Ecto neural progenitor cell (in vitro differentiated cells): ENCODE results near the gene TTC28.
"Not testable (repeated sequence)": the region's sequence is repeated elsewhere in the genome, so short reads cannot be mapped to it uniquely, and the experiment has no call there.

Source experiments
- DNase-seq: peaks from one replicate; pipeline ENCODE4 v3.0.0-alpha.2; 2018; ENCODE audit warnings: low spot score

Gene TTC28

DNA sequence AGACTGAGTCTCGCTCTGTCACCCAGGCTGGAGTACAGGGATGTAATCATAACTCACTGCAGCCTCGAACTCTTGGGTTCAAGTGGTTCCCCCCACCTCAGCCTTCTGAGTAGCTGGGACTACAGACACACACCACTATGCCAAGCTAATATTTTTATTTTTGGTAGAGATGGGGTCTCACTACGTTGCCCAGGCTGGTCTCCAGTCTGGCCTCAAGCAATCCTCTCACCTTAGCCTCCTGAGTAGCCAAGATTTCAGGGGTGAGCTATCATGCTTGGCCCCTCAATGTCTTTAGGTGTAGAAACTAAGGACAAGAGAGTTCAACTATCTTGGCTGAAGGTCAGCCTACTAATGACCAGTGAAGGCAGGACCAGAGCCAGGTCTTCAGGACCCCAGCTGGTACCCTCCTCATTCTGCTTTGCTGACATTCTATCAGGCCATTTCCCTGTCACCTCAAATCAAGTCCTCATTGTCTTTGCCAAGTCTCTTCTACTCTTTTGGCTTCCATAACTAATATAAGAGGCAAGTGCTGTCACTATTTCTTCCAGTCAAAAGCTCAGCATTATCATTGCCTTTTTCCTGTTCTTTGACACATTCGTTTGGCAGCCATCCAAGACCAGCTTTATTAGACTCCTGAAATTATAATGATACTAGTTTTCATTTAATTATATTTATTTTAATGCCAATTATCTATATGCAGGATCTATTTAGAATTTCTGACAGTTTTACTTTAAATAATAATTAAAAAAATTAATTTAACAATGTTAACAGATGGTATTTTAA is 496.4 kb downstream of the TTC28 start:
- DNase-seq = no peak

DNA sequence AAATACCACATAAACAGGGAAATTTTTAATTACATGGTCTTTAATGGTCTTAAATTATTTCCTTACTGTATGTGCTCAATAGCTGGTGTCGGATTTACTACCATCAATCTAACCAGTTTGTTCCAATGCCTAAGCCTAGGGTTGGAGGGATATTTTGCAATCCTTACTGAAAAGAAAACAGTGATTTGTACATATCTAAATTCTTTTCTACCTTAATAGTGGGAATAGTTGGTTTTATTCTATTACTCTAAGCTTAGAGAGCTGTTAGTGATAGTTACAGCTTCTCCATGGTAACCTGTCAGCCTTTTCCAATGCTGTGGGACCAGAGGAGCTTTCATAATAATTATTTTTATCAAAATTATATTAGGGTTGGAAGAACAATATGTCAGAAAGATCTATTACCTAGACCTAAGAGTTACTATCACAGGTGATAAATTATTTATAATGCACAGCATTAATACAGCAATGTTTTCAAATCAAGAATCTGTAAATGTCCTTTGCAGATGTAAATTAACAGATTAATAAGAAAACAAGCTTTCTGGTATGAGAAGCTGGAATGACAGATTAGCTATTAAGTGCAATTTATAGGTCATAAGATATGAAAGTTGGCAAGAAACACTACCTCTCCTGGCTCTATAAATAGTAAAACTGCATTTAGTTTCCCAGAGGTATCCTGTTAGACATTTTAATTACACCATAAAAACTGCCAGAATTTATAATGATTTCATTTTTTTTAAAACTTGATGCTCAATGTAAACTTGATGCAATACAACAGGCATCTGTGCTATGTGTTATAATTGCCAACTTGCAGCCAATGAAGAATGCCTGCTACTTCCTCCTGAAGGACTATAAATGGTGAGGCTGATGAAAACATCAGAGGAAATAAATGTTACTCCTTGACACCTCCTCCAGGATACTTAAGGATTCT is 498.6 kb downstream of the TTC28 start:
- DNase-seq = no peak

DNA sequence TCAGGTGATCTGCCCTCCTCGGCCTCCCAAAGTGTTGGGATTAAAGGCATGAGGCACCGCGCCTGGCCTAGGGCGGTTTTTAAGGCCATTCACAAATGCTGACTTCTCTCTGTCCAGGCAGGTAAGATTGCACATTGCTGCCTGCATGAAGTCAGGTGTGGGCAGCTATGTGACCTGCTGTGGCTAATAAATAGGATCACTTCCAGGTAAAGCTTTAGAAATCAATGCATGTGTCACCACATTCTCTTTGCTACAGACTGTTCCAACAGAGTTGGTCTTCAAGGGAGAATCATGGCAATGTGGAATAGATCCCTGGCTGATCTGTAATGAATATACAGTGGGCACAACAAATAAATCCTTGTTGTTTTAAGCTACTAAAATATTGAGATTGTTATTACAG is 500.2 kb downstream of the TTC28 start:
- no peak for DNase-seq

DNA sequence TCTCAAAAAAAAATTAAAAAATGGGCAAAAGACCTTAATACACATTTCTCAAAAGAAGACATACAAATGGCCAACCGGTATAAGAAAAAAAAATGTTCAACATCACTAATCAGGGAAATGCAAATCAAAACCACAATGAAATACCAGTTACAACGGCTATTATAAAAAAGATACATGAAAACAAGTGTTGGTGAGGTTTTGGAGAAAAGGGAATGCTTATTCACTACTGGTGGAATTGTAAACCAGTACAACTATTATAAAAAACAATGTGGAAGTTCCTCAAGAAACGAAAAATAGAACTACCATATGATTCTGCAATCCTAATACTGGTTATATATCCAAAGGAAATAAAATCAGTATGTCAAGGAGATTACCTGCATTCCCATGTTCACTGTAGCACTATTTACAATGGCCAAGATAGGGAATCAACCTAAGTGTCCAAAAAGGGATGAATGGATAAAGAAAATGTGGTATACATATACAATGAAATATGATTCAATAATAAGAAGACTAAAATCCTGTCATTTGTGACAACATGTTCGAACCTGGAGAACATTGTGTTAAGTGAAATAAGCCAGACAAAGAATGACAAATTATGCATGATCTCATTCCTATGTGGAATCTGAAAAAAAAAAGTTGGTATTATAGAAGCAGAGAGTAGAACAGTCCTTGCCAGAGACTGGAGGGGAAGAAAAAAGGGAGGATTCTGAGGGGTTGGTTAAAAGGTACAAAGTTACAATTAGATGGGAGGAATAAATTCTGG is 503.7 kb downstream of the TTC28 start:
- no peak for DNase-seq

DNA sequence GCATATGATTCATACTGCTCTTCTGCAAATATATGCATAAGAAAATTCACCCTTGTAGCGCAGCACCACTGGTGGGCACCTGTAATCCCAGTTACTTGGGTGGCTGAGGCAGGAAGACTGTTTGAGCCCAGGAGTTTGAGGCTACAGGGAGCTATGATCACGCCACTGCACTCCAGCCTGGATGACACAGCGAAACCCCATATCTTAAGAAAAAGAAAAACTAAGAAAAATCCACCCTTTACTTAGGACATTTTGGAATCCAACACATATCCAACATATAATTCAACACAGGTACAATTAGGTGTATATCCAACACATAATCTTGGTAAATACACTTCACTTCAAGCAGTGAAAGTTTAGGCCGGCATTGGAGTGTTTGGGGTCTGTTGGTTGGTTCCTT is 505.1 kb downstream of the TTC28 start:
- no peak for DNase-seq

DNA sequence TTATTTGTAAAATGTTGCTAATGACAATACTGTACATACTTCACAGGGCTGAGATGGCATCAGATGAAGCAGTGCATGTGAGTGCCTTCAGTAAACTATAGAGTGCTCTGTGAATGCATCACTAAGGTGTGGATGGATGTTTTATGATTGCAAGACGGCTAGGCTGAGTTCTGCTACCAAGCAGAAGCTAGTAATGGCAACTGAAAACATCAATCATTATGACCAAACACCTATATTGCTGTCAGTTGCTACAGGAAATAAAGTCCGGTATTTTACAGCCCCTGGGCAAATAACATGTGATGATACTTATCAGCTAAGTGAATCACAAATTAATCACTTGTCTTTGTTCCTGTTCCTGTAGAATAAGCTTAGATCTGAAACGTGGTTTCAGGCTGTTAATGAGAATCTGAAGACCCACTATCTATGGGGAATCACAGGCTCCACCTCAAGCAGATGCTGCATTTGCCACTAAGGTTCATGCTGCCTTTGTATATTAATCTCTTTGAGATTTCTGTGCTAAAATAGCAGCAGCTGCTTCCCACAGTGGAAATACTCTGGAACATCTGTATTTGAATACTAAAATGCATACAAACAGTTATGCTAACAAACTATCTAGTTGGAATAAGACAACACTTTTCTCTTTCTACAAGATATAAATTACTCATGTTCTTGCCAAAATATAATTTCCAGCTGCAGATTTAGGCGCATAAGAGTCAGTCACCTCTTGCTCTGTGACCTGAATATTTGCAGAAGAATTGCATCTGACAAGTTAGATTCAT is 506.6 kb downstream of the TTC28 start:
- no peak for DNase-seq

DNA sequence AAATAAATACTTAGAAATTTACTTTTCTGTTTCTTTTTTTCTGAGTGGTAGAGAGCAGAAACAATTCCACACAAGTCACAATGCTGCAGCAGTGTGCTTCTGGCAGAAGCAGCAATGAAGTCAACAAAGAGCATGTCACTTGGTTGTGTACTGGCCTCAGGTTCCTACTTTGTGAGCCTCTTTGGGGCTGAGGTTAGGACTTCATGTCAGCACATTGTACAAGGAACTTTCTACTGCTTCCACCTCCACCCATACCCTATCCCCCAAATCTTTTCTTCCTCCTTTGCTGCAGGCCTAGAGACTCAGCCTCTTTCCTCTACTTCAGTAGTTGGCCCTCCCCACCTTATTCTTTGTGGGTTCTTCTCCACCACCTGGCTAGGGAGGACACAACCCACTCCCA is 507.9 kb downstream of the TTC28 start:
- no peak for DNase-seq

DNA sequence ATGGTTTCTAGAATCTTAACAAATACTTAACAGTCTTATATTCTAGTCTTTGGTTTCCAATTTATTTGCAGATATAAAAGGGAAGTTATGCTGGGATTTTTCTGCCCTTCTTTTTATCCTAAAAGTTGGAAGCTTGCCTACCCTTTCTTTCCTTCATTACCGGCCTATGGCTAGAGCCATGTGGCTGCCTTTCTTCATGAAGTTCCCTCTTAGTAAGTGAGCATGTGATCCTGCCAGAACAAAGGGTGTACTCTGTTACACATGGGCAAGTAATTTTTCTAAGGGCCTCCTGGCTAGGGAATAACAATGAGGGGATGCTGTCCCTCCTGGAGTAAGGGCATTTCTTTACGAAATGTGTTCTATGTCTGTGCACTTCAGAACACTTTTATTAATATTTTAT is 508.5 kb downstream of the TTC28 start:
- DNase-seq = no peak

DNA sequence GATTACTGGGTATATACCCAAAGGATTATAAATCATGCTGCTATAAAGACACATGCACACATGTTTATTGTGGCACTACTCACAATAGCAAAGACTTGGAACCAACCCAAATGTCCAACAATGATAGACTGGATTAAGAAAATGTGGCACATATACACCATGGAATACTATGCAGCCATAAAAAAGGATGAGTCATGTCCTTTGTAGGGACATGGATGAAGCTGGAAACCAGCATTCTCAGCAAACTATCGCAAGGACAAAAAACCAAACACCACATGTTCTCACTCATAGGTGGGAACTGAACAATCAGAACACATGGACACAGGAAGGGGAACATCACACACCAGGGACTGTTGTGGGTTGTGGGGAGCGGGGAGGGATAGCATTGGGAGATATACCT is 510.3 kb downstream of the TTC28 start:
- not testable (repeated sequence) for DNase-seq

DNA sequence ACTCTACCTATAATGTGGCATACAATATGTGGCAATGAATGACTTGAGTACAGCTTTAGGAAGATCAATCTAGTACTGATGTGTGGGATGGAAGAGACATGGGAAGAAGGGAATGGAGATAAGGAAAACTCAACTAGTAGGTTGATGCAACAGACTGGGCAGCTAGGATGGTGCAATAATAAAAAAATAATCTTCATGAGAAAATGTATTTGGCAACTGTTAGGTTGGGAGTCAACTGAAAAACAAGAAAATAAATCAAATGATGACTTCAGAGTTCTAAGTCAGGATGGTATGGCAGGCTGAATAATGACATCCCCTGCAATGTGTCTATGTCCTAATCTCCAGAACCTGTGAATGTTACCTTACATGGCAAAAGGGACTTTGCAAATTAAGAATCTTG is 523.8 kb downstream of the TTC28 start:
- DNase-seq = no peak

DNA sequence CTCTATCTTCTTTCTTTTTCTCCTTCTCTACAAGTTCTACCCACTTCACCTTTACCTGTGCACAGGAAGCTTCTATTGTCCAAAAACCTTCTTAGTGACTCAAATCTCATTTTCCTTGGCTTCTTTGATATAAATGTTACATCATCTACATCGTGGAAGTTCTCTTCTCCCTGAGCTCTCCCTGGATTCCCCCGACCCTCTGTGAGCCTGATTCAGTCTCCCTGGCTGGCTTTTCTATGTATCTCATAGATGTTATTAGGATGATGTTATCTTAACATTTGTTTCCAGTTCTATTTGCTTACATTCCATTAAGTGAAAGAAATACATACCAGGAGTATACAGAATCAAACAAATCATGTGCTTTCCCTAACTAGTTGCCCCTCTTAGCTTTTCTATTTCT is 524.8 kb downstream of the TTC28 start:
- DNase-seq = no peak

DNA sequence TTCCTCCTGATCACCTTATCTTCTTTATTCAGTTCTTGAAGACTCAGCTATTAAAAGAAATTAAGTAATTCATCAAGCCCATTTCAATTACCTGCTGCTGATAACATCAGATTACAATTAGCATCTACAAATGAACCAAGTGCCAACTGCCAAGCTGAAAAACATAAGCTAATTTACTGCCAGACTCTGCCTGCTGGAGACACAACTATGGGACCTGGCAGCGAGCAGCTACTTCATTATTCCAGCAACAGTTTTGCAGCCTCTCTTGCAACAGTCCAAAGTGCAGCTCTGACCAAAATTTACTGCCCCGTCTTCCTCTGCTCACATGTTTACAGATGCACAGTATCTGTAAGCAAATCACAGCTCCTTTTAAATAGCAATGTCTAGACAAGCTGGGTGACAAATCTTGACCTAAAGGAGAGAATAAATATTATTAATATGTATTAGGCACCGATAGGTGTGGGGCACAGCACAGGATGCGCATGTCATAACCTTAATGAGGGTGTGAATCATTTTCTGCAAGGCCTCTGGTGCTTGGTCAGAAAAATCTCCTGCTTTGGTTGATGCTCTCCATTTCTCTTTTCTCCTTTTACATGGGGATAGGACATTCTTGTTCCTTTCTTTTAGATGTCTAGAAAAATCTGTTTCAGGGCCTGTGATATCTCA is 528.4 kb downstream of the TTC28 start:
- no peak for DNase-seq

DNA sequence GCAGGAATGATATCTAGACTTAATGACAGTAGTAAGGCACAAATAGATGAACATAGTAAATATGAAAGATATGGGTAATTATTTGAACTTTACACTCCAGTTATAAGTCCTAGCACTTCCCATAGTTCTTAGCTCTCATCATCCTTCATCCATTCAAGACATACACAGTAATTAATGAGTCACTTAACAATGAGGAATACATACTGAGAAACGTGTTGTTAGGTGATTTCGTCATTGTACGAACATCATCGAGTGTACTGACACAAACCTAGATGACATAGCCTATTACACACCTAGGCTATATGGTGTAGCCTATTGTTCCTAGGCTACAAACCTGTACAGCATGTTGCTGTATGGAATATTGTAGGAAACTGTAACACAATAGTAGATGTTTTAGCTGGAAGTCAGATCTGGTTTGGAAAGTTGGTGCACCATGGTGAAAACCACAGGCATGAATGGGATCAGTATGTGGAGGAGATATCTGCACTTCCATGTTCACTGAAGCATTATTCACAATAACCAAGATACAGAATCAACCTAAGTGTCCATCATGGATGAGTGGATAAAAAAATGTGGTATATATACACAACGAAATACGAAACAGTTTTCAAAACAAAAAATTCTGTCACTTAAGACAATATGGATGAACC is 530.7 kb downstream of the TTC28 start:
- DNase-seq = no peak

DNA sequence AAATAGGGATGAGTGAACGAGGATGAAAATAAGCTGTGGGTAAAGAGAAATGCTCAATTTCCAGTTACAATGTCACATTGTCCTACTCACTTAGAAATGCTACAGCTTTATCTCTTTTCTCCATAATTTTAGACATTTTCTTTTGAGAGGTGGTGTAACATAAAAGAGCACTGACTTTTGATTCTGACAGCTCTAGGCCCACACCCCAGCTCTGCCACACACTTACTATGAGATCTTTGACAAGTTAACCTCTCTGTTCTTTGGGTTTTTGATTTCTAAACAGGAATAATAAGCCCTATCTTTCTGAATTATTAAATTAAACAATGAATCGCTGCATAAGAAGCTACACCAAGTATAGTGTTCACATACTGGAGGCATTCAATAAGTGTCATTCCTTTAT is 532.2 kb downstream of the TTC28 start:
- DNase-seq = no peak

DNA sequence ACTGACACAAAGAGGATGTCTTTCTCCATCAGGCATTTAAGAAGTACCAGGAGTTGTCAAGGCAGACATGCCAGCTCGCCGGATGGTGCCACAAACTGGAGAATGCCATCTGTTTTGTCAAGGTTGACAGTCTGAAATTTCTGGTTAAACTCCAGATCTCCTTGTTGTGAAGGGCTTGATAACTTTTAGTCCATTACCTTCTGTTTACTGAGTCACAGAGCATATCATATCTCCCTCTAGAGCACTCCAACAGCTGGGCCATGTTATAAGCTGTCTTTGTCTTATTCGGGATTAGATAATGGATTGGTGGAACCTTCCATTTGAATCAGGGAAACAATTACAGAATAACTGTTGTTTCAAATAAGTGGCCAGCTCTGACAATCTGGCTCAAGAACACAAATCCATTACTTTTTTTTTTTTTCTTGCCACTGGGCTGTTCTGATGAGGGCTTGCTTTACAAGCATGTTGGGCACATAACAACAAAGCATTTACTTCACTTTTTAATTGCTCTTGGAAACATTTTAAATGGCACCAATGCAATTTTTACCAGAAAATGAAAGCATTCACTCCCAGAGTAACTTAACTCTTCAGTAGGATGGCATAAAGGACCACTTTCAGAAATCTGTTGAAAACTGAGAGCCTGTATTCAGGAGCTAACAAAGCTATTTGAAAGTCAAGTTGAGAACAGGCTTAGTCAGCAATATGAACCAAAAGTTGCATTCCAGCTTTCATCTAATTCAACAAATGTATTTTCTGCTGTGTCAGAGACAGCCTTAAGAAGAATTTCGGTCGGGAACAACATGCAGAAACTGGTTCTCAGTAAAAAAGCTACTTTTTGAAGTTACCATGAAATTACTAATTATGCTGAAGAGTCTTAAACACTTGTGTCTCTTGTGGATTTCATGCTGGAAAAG is 533.0 kb downstream of the TTC28 start:
- no peak for DNase-seq

DNA sequence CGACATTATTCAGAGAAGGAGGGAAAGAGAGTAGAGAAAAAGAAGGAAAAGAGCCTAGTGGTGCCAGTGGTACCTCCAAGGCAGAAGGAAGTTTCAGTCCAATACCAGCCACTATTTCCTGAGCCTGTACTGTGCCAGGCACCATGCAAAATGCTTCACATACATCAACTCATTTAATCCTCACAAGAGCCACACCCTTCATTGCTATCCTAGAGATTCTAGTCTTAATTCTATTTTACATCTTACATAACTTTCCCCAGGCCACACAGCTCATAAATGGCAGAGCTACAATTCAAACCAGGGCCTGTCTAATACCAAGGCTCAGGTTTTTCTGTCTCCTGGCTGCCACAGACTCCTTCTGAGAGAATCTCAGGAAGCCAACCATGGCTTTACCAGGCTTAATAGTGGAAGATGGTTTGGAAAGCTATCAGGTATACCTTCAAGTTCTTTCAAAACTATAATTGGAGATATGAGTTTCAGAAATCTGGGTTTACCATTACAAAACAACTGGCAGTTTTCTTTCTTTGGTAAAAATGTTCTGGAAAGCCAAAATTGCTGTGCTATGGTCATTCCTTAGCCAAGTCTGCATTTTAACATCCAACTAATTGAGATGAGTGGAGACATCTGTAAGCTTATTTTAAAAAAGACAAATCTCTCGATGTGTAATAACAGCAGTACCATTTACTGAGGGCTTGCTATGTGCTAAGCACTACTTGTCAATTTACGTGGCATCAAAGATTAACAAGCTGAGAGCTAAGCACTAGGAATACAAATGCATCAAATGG is 535.5 kb downstream of the TTC28 start:
- DNase-seq = no peak

DNA sequence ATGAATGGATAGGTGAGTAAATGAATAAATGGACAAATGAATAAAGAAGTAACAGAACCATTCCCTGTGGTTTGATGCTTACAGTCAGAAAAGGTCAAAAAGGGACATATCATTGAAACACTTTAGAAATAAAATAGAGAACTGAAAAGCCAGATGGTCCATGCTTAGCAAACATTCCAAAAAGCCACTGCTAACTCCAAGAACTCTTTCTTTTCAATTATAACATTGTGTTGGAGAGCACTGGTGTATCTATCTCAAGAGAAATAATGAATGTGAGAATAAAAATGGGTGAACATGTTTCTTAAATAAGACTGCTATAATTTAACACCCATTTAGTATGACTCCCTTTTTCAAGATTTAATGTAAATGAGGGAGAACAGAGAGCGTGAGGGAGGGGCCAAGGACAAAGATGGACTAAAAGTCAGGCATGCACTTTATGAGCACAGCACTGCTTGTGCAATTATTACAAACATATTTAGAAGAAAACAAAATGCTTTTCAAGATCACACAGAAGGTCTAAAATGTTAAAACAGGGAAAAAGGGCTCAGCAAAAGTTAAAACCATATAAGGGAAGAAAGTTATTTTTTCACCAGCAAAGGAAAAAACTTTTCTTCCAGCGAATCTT is 536.3 kb downstream of the TTC28 start:
- no peak for DNase-seq

DNA sequence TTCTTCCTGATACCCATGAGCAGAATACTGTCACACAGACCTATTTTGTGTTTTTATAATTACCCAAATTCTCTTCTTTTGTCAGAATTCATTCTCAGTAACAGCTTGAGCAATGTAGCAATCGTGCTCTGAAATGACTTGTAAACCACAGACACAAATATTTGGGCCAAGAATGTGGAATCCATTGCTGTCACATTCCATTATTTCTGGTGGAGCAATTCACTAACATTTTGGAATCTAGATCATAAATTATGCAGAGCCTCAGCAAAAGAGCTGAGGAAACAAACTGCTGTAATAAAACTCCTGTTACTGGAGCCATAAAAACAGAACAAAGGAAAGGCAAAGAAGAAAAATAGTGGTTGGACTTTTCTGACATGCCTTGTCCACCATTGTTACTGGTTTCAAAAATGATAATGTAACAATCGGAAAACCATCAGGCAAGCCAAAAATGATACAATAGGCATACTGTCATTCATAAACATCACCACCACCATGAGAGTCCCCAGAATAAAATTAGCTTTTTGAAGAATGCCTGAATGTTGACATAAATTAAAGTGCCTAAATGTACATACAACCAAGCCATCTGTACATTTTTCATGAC is 537.2 kb downstream of the TTC28 start:
- DNase-seq = no peak
